Urinary bladder (tissue), 4 donors: Measurements from ENCODE around the gene UBXN6. TPM values are rescaled to one million over a fixed set of nuclear protein-coding genes. Genes with fewer than 3 reads are reported as not detected.

Experiments used
- DNase-seq: peaks from one replicate; pipeline ENCODE4 v3.0.0-alpha.2; 2015; ENCODE audit errors: extremely low spot score
- H3K27ac ChIP-seq: one replicate; pipeline ENCODE4 v1.5.1; 2013; ENCODE audit warnings: low read depth, mild to moderate bottlenecking, moderate library complexity
- H3K36me3 ChIP-seq: one replicate; pipeline ENCODE4 v1.6.1; 2013; ENCODE audit warnings: mild to moderate bottlenecking, moderate library complexity; ENCODE audit not compliant: insufficient read depth
- H3K4me1 ChIP-seq: one replicate; pipeline ENCODE4 v1.6.1; 2013; ENCODE audit warnings: mild to moderate bottlenecking, moderate library complexity; ENCODE audit not compliant: insufficient read depth
- H3K4me3 ChIP-seq: one replicate; pipeline ENCODE4 v1.5.1; 2013; ENCODE audit warnings: low read depth, low read length
- WGBS: extraction: QIAGEN DNeasy Blood & Tissue Kit; methylation state at CpG from one replicate; pipeline ENCODE4 v1.1.7; 2013; 5-methylcytosine and 5-hydroxymethylcytosine counted together
- polyA plus RNA-seq: library from polyadenylated mRNA; stranded (reverse); fragments of 200-250 nt; gene quantifications from one replicate; pipeline ENCODE4 v1.2.3, GENCODE V29; 2013
- small RNA-seq: library from RNA; depleted of rRNA; stranded (forward); fragments of <200 nt; gene quantifications from one replicate; pipeline ENCODE3, GENCODE V24; 2014
- total RNA-seq: library from RNA; depleted of rRNA; stranded (reverse); fragments of >200 nt; gene quantifications from one replicate; pipeline ENCODE4 v1.2.3, GENCODE V29; 2014
- donor health status: healthy with polysubstance abuse.
- donor health status: healthy.

The UBXN6 gene
- total and polyA plus RNA-seq, 2 donors = 39.5 to 135 TPM

- no peaks in the 10 kb centered on the region for H3K4me1 ChIP-seq
- no peaks in the 10 kb centered on the region for H3K36me3 ChIP-seq
- WGBS = 75% methylated on average over 8 of the region's 8 CpGs
- DNase-seq = no peak
- no peak overlapping the region for H3K27ac ChIP-seq
- H3K4me3 ChIP-seq = no peak overlapping the region
Measured at GRCh38 chr19:4405977-4406376, 51.6 kb downstream of the UBXN6 start.

GRCh38 chr19:4403005-4403761 lies 54.4 kb downstream of the UBXN6 start:
- Histone ChIP-seq H3K4me1 (no peaks in the 10 kb centered on the region), H3K36me3 (no peaks in the 10 kb centered on the region), H3K27ac (peak overlapping the region; percentile 31), H3K4me3 (peak overlapping the region; percentile 70)
- DNase-seq = no peak
- 8% methylated on average over 32 of the region's 32 CpGs for WGBS

- Histone ChIP-seq H3K4me3 (peak within 1 kb of the TSS; percentile 70), H3K36me3 (no peaks in the 10 kb centered on the region), H3K4me1 (no peaks in the 10 kb centered on the region), H3K27ac (peak within 1 kb of the TSS; percentile 87)
- WGBS = under 1% methylated on average over 84 of the region's 84 CpGs
- peak; percentile 99 for DNase-seq
Measured at GRCh38 chr19:4402171-4403004, 55.2 kb downstream of the UBXN6 start, which contains the start of gene CHAF1A. Gene CHAF1A (plus strand): TSS chr19:4402640. CDS start chr19:4402763, 123 bp downstream.

GRCh38 chr19:4401769-4402170 lies 55.8 kb downstream of the UBXN6 start:
- Histone ChIP-seq H3K27ac (peak overlapping the region; percentile 87), H3K4me3 (peak overlapping the region; percentile 14), H3K36me3 (no peaks in the 10 kb centered on the region), H3K4me1 (no peaks in the 10 kb centered on the region)
- WGBS = under 1% methylated on average over 8 of the region's 8 CpGs
- no peak for DNase-seq

- no peaks in the 10 kb centered on the region for H3K4me1 ChIP-seq
- under 1% methylated on average over 90 of the region's 90 CpGs for WGBS
- peak within 1 kb of the TSS; percentile 98 for H3K27ac ChIP-seq
- H3K4me3 ChIP-seq = peak within 1 kb of the TSS; percentile 98
- peak; percentile 85 for DNase-seq
- peaks cover under 1% of the 10 kb centered on the region for H3K36me3 ChIP-seq
Measured at GRCh38 chr19:4400135-4400936, 57.3 kb downstream of the UBXN6 start, which contains the start of gene SH3GL1. Gene SH3GL1 (minus strand): TSS chr19:4400547. CDS start chr19:4400368, 179 bp downstream.

- 0% methylated on average over 11 of the region's 12 CpGs for WGBS
- no peak for DNase-seq
- H3K4me3 ChIP-seq = peak overlapping the region; percentile 98
- H3K36me3 ChIP-seq = peaks cover 4% of the 10 kb centered on the region
- H3K27ac ChIP-seq = peak overlapping the region; percentile 98
- no peaks in the 10 kb centered on the region for H3K4me1 ChIP-seq
Measured at GRCh38 chr19:4399812-4400134, 57.8 kb downstream of the UBXN6 start.

- no peak for DNase-seq
- Histone ChIP-seq H3K36me3 (peaks cover 4% of the 10 kb centered on the region), H3K27ac (no peak overlapping the region), H3K4me3 (no peak overlapping the region), H3K4me1 (no peaks in the 10 kb centered on the region)
- 67% methylated on average over 15 of the region's 15 CpGs for WGBS
Measured at GRCh38 chr19:4396949-4397783, 60.4 kb downstream of the UBXN6 start.

Small RNAs within 50 kb of the gene (small RNA-seq; reads per million reads assigned to genes)
- gene MIR4746 = not detected

Other genes with a start within 250 kb of the UBXN6 start
- 0.32 TPM for gene EBI3, start 228.3 kb downstream of the UBXN6 start, total RNA-seq
- 5.7 TPM for gene EBI3, start 228.3 kb downstream of the UBXN6 start, polyA plus RNA-seq
- 11.7 TPM for gene YJU2, start 210.7 kb downstream of the UBXN6 start, total RNA-seq
- gene YJU2, start 210.7 kb downstream of the UBXN6 start, polyA plus RNA-seq = 29.4 TPM
- gene SHD, start 178.5 kb downstream of the UBXN6 start, total RNA-seq = 3.6 TPM
- 0.04 TPM for gene SHD, start 178.5 kb downstream of the UBXN6 start, polyA plus RNA-seq
- gene TMIGD2, start 155.4 kb downstream of the UBXN6 start, total RNA-seq = 0.48 TPM
- gene TMIGD2, start 155.4 kb downstream of the UBXN6 start, polyA plus RNA-seq = 0.58 TPM
- gene FSD1, start 153.2 kb downstream of the UBXN6 start, total RNA-seq = 1.6 TPM
- gene FSD1, start 153.2 kb downstream of the UBXN6 start, polyA plus RNA-seq = 0.49 TPM
- 14.4 TPM for gene STAP2, start 119.0 kb downstream of the UBXN6 start, total RNA-seq
- gene STAP2, start 119.0 kb downstream of the UBXN6 start, polyA plus RNA-seq = 12.4 TPM
- 7.2 TPM for gene MPND, start 114.2 kb downstream of the UBXN6 start, total RNA-seq
- 24.5 TPM for gene MPND, start 114.2 kb downstream of the UBXN6 start, polyA plus RNA-seq
- gene SH3GL1, start 57.2 kb downstream of the UBXN6 start, total RNA-seq = 18.6 TPM
- 88.3 TPM for gene SH3GL1, start 57.2 kb downstream of the UBXN6 start, polyA plus RNA-seq
- 9.0 TPM for gene CHAF1A, start 55.2 kb downstream of the UBXN6 start, total RNA-seq
- gene CHAF1A, start 55.2 kb downstream of the UBXN6 start, polyA plus RNA-seq = 7.0 TPM
- gene HDGFL2, start 14.5 kb upstream of the UBXN6 start, total RNA-seq = 22.2 TPM
- 51.4 TPM for gene HDGFL2, start 14.5 kb upstream of the UBXN6 start, polyA plus RNA-seq
- 14.0 TPM for gene PLIN4, start 60.7 kb upstream of the UBXN6 start, total RNA-seq
- 55.7 TPM for gene PLIN4, start 60.7 kb upstream of the UBXN6 start, polyA plus RNA-seq
- 1.4 TPM for gene PLIN5, start 77.4 kb upstream of the UBXN6 start, total RNA-seq
- 5.7 TPM for gene PLIN5, start 77.4 kb upstream of the UBXN6 start, polyA plus RNA-seq
- gene LRG1, start 82.2 kb upstream of the UBXN6 start, total RNA-seq = 3.9 TPM
- gene LRG1, start 82.2 kb upstream of the UBXN6 start, polyA plus RNA-seq = 4.6 TPM
- 5.4 TPM for gene SEMA6B, start 101.9 kb upstream of the UBXN6 start, total RNA-seq
- 14.1 TPM for gene SEMA6B, start 101.9 kb upstream of the UBXN6 start, polyA plus RNA-seq
- 6.6 TPM for gene TNFAIP8L1, start 181.7 kb upstream of the UBXN6 start, total RNA-seq
- 9.9 TPM for gene TNFAIP8L1, start 181.7 kb upstream of the UBXN6 start, polyA plus RNA-seq
- 49.3 TPM for gene MYDGF, start 212.5 kb upstream of the UBXN6 start, total RNA-seq
- gene MYDGF, start 212.5 kb upstream of the UBXN6 start, polyA plus RNA-seq = 104 TPM